Osteoblast (primary cell): ENCODE results near the gene NXPH4. TPM values are rescaled to one million over a fixed set of nuclear protein-coding genes. Genes with fewer than 3 reads are reported as not detected.

ENCODE experiments used
- DNase-seq: peaks from one replicate; pipeline ENCODE4 v3.0.0; 2011; ENCODE audit warnings: low spot score, mixed read lengths; ENCODE audit not compliant: insufficient read length; ENCODE audit errors: missing footprints
- H2AFZ ChIP-seq: 2 replicates; pipeline ENCODE4 v1.6.0; 2011; ENCODE audit warnings: mild to moderate bottlenecking, low read length
- H3K27ac ChIP-seq: 2 replicates; pipeline ENCODE4 v1.5.1; 2011; ENCODE audit warnings: mild to moderate bottlenecking, low read depth, low read length, moderate library complexity
- H3K27me3 ChIP-seq: 2 replicates; pipeline ENCODE4 v1.6.0; 2012; ENCODE audit warnings: mild to moderate bottlenecking, control low read depth, inconsistent platforms, low read length, moderate library complexity; ENCODE audit not compliant: insufficient read depth
- H3K36me3 ChIP-seq: 2 replicates; pipeline ENCODE4 v1.5.1; 2011; ENCODE audit warnings: mild to moderate bottlenecking, low read length, control low read depth, moderate library complexity; ENCODE audit not compliant: insufficient read depth
- H3K4me1 ChIP-seq: 2 replicates; pipeline ENCODE4 v1.5.1; 2011; ENCODE audit warnings: mild to moderate bottlenecking, low read length, control low read depth, moderate library complexity; ENCODE audit not compliant: insufficient read depth
- H3K4me2 ChIP-seq: 2 replicates; pipeline ENCODE4 v1.6.0; 2011; ENCODE audit warnings: mild to moderate bottlenecking, low read length; ENCODE audit not compliant: insufficient read depth
- H3K4me3 ChIP-seq: fragments of 200-600 bp; sonication (generic); 3 replicates; pipeline ENCODE4 v1.5.1; 2012; ENCODE audit warnings: mild to moderate bottlenecking, low read length, inconsistent platforms; ENCODE audit not compliant: insufficient read depth
- H3K79me2 ChIP-seq: 2 replicates; pipeline ENCODE4 v1.6.0; 2012; ENCODE audit warnings: mild to moderate bottlenecking, low read length, control low read depth, inconsistent platforms; ENCODE audit not compliant: insufficient read depth
- H3K9me3 ChIP-seq: 2 replicates; pipeline ENCODE4 v1.5.1; 2011; ENCODE audit warnings: low read depth, low read length, control low read depth
- H4K20me1 ChIP-seq: 2 replicates; pipeline ENCODE4 v1.6.0; 2012; ENCODE audit warnings: mild to moderate bottlenecking, low read length, control low read depth; ENCODE audit not compliant: insufficient read depth
- CTCF ChIP-seq: IDR thresholded peaks from 2 replicates; pipeline ENCODE4 v1.5.1; 2011; ENCODE audit warnings: mild to moderate bottlenecking, low read depth, low read length, moderate library complexity; ENCODE audit errors: extremely low read depth
- total RNA-seq: library from RNA; depleted of rRNA; stranded (reverse); fragments of >200 nt; gene quantifications from 2 replicates; pipeline ENCODE4 v1.2.3, GENCODE V29; 2012

Gene NXPH4
- total RNA-seq, 1 donor, result 1.1 TPM

- H3K27ac ChIP-seq, result no peak overlapping the region
- DNase-seq, result no peak
- peaks cover 17% of the 10 kb centered on the region for H3K27me3 ChIP-seq
- H3K79me2 ChIP-seq, result peaks cover 6% of the 10 kb centered on the region
- no peaks in the 10 kb centered on the region for H4K20me1 ChIP-seq
- H3K4me3 ChIP-seq, result no peak overlapping the region
- no peak overlapping the region for H2AFZ ChIP-seq
- no peak overlapping the region for H3K4me2 ChIP-seq
- no peaks in the 10 kb centered on the region for H3K9me3 ChIP-seq
- no peaks in the 10 kb centered on the region for H3K36me3 ChIP-seq
- no peak for TF ChIP-seq CTCF
- peaks cover 19% of the 10 kb centered on the region for H3K4me1 ChIP-seq
Measured at GRCh38 chr12:57224973-57225679, 8.5 kb downstream of the NXPH4 start.

GRCh38 chr12:57225680-57226210 is 9.2 kb downstream of the NXPH4 start:
- Histone ChIP-seq H3K4me3 (no peak overlapping the region), H2AFZ (no peak overlapping the region), H3K36me3 (no peaks in the 10 kb centered on the region), H4K20me1 (peaks cover 6% of the 10 kb centered on the region), H3K79me2 (peaks cover 12% of the 10 kb centered on the region), H3K4me2 (no peak overlapping the region), H3K9me3 (no peaks in the 10 kb centered on the region), H3K27ac (no peak overlapping the region), H3K4me1 (peaks cover 25% of the 10 kb centered on the region), H3K27me3 (peaks cover 13% of the 10 kb centered on the region)
- no peak for DNase-seq
- TF ChIP-seq CTCF, result no peak

- H2AFZ ChIP-seq, result no peak overlapping the region
- H3K4me3 ChIP-seq, result peak overlapping the region; percentile 57
- H4K20me1 ChIP-seq, result peaks cover 16% of the 10 kb centered on the region
- TF ChIP-seq CTCF, result no peak
- peaks cover 3% of the 10 kb centered on the region for H3K27me3 ChIP-seq
- no peak overlapping the region for H3K27ac ChIP-seq
- H3K9me3 ChIP-seq, result no peaks in the 10 kb centered on the region
- no peak for DNase-seq
- H3K36me3 ChIP-seq, result peaks cover 6% of the 10 kb centered on the region
- peaks cover 22% of the 10 kb centered on the region for H3K79me2 ChIP-seq
- H3K4me2 ChIP-seq, result peak overlapping the region; percentile 34
- H3K4me1 ChIP-seq, result peaks cover 35% of the 10 kb centered on the region
Measured at GRCh38 chr12:57226588-57227314, 10.2 kb downstream of the NXPH4 start.
